ENCODE data around the gene GUCD1.

Gene GUCD1

GRCh38 chr22:24580276-24580675, 25.3 kb upstream of the GUCD1 start:
- Histone ChIP-seq H3K4me1 (ENCODE audit: control insufficient read depth, insufficient read depth, low read length) (no peaks in the 10 kb centered on the region), H3K4me3 (ENCODE audit: low read depth, low read length) (no peak overlapping the region), H3K27ac (ENCODE audit: low read depth, low read length) (no peak overlapping the region), H3K9ac (ENCODE audit: low read depth, low read length) (no peak overlapping the region), H3K9me3 (ENCODE audit: control insufficient read depth, insufficient read depth, low read length) (no peaks in the 10 kb centered on the region), H3K27me3 (ENCODE audit: control insufficient read depth, insufficient read depth, low read length) (no peaks in the 10 kb centered on the region), H3K36me3 (ENCODE audit: control insufficient read depth, insufficient read depth, low read length) (peaks cover 10% of the 10 kb centered on the region; the same call in 1 of the 2 replicates)

- Histone ChIP-seq H3K4me3 (ENCODE audit: low read depth, low read length) (no peak overlapping the region), H3K27me3 (ENCODE audit: control insufficient read depth, insufficient read depth, low read length) (no peaks in the 10 kb centered on the region), H3K4me1 (ENCODE audit: control insufficient read depth, insufficient read depth, low read length) (no peaks in the 10 kb centered on the region), H3K27ac (ENCODE audit: low read depth, low read length) (peak overlapping the region; percentile 31), H3K9ac (ENCODE audit: low read depth, low read length) (no peak overlapping the region), H3K36me3 (ENCODE audit: control insufficient read depth, insufficient read depth, low read length) (peaks cover 19% of the 10 kb centered on the region), H3K9me3 (ENCODE audit: control insufficient read depth, insufficient read depth, low read length) (no peaks in the 10 kb centered on the region)
Observed at GRCh38 chr22:24579258-24579601, 24.3 kb upstream of the GUCD1 start.

- H3K27me3 ChIP-seq (ENCODE audit: control insufficient read depth, insufficient read depth, low read length), result no peaks in the 10 kb centered on the region
- H3K27ac ChIP-seq (ENCODE audit: low read depth, low read length), result peak overlapping the region; percentile 43
- H3K9ac ChIP-seq (ENCODE audit: low read depth, low read length), result no peak overlapping the region
- H3K4me1 ChIP-seq (ENCODE audit: control insufficient read depth, insufficient read depth, low read length), result no peaks in the 10 kb centered on the region
- H3K4me3 ChIP-seq (ENCODE audit: low read depth, low read length), result no peak overlapping the region
- H3K9me3 ChIP-seq (ENCODE audit: control insufficient read depth, insufficient read depth, low read length), result no peaks in the 10 kb centered on the region
- H3K36me3 ChIP-seq (ENCODE audit: control insufficient read depth, insufficient read depth, low read length), result peaks cover 25% of the 10 kb centered on the region
Observed at GRCh38 chr22:24578355-24579257, 23.7 kb upstream of the GUCD1 start.

GRCh38 chr22:24576778-24577177, 21.8 kb upstream of the GUCD1 start:
- Histone ChIP-seq H3K9me3 (ENCODE audit: control insufficient read depth, insufficient read depth, low read length) (no peaks in the 10 kb centered on the region), H3K27ac (ENCODE audit: low read depth, low read length) (no peak overlapping the region), H3K9ac (ENCODE audit: low read depth, low read length) (no peak overlapping the region), H3K4me3 (ENCODE audit: low read depth, low read length) (no peak overlapping the region), H3K36me3 (ENCODE audit: control insufficient read depth, insufficient read depth, low read length) (peaks cover 42% of the 10 kb centered on the region), H3K27me3 (ENCODE audit: control insufficient read depth, insufficient read depth, low read length) (no peaks in the 10 kb centered on the region), H3K4me1 (ENCODE audit: control insufficient read depth, insufficient read depth, low read length) (no peaks in the 10 kb centered on the region)

- H3K36me3 ChIP-seq (ENCODE audit: control insufficient read depth, insufficient read depth, low read length), result peaks cover 84% of the 10 kb centered on the region
- H3K9ac ChIP-seq (ENCODE audit: low read depth, low read length), result no peak overlapping the region
- no peaks in the 10 kb centered on the region for H3K9me3 ChIP-seq (ENCODE audit: control insufficient read depth, insufficient read depth, low read length)
- H3K27ac ChIP-seq (ENCODE audit: low read depth, low read length), result no peak overlapping the region
- H3K4me1 ChIP-seq (ENCODE audit: control insufficient read depth, insufficient read depth, low read length), result no peaks in the 10 kb centered on the region
- no peaks in the 10 kb centered on the region for H3K27me3 ChIP-seq (ENCODE audit: control insufficient read depth, insufficient read depth, low read length)
- no peak overlapping the region for H3K4me3 ChIP-seq (ENCODE audit: low read depth, low read length)
Observed at GRCh38 chr22:24571266-24571665, 16.3 kb upstream of the GUCD1 start.

- H3K4me3 ChIP-seq (ENCODE audit: low read depth, low read length), result no peak overlapping the region
- peaks cover 90% of the 10 kb centered on the region for H3K36me3 ChIP-seq (ENCODE audit: control insufficient read depth, insufficient read depth, low read length)
- H3K9ac ChIP-seq (ENCODE audit: low read depth, low read length), result no peak overlapping the region
- H3K27me3 ChIP-seq (ENCODE audit: control insufficient read depth, insufficient read depth, low read length), result no peaks in the 10 kb centered on the region
- H3K27ac ChIP-seq (ENCODE audit: low read depth, low read length), result no peak overlapping the region
- no peaks in the 10 kb centered on the region for H3K4me1 ChIP-seq (ENCODE audit: control insufficient read depth, insufficient read depth, low read length)
- no peaks in the 10 kb centered on the region for H3K9me3 ChIP-seq (ENCODE audit: control insufficient read depth, insufficient read depth, low read length)
Observed at GRCh38 chr22:24567668-24568067, 12.7 kb upstream of the GUCD1 start.

GRCh38 chr22:24566899-24567511, 12.1 kb upstream of the GUCD1 start:
- Histone ChIP-seq H3K4me3 (ENCODE audit: low read depth, low read length) (no peak overlapping the region), H3K27ac (ENCODE audit: low read depth, low read length) (no peak overlapping the region), H3K9me3 (ENCODE audit: control insufficient read depth, insufficient read depth, low read length) (no peaks in the 10 kb centered on the region), H3K27me3 (ENCODE audit: control insufficient read depth, insufficient read depth, low read length) (no peaks in the 10 kb centered on the region), H3K4me1 (ENCODE audit: control insufficient read depth, insufficient read depth, low read length) (no peaks in the 10 kb centered on the region), H3K9ac (ENCODE audit: low read depth, low read length) (no peak overlapping the region), H3K36me3 (ENCODE audit: control insufficient read depth, insufficient read depth, low read length) (peaks cover 88% of the 10 kb centered on the region)

GRCh38 chr22:24565077-24565476, 10.1 kb upstream of the GUCD1 start:
- no peaks in the 10 kb centered on the region for H3K4me1 ChIP-seq (ENCODE audit: control insufficient read depth, insufficient read depth, low read length)
- H3K36me3 ChIP-seq (ENCODE audit: control insufficient read depth, insufficient read depth, low read length), result peaks cover 83% of the 10 kb centered on the region
- H3K9ac ChIP-seq (ENCODE audit: low read depth, low read length), result no peak overlapping the region
- no peak overlapping the region for H3K4me3 ChIP-seq (ENCODE audit: low read depth, low read length)
- H3K27me3 ChIP-seq (ENCODE audit: control insufficient read depth, insufficient read depth, low read length), result no peaks in the 10 kb centered on the region
- H3K9me3 ChIP-seq (ENCODE audit: control insufficient read depth, insufficient read depth, low read length), result no peaks in the 10 kb centered on the region
- no peak overlapping the region for H3K27ac ChIP-seq (ENCODE audit: low read depth, low read length)

- no peaks in the 10 kb centered on the region for H3K4me1 ChIP-seq (ENCODE audit: control insufficient read depth, insufficient read depth, low read length)
- no peak overlapping the region for H3K4me3 ChIP-seq (ENCODE audit: low read depth, low read length)
- H3K27me3 ChIP-seq (ENCODE audit: control insufficient read depth, insufficient read depth, low read length), result no peaks in the 10 kb centered on the region
- no peak overlapping the region for H3K27ac ChIP-seq (ENCODE audit: low read depth, low read length)
- no peaks in the 10 kb centered on the region for H3K9me3 ChIP-seq (ENCODE audit: control insufficient read depth, insufficient read depth, low read length)
- peaks cover 81% of the 10 kb centered on the region for H3K36me3 ChIP-seq (ENCODE audit: control insufficient read depth, insufficient read depth, low read length)
- no peak overlapping the region for H3K9ac ChIP-seq (ENCODE audit: low read depth, low read length)
Observed at GRCh38 chr22:24564376-24565058, 9.6 kb upstream of the GUCD1 start.

GRCh38 chr22:24563246-24563645, 8.3 kb upstream of the GUCD1 start:
- Histone ChIP-seq H3K27me3 (ENCODE audit: control insufficient read depth, insufficient read depth, low read length) (no peaks in the 10 kb centered on the region), H3K27ac (ENCODE audit: low read depth, low read length) (no peak overlapping the region), H3K4me3 (ENCODE audit: low read depth, low read length) (no peak overlapping the region), H3K9ac (ENCODE audit: low read depth, low read length) (no peak overlapping the region), H3K9me3 (ENCODE audit: control insufficient read depth, insufficient read depth, low read length) (no peaks in the 10 kb centered on the region), H3K4me1 (ENCODE audit: control insufficient read depth, insufficient read depth, low read length) (no peaks in the 10 kb centered on the region), H3K36me3 (ENCODE audit: control insufficient read depth, insufficient read depth, low read length) (peaks cover 83% of the 10 kb centered on the region)

- Histone ChIP-seq H3K4me1 (ENCODE audit: control insufficient read depth, insufficient read depth, low read length) (peaks cover 9% of the 10 kb centered on the region; the same call in 1 of the 2 replicates), H3K9me3 (ENCODE audit: control insufficient read depth, insufficient read depth, low read length) (no peaks in the 10 kb centered on the region), H3K27me3 (ENCODE audit: control insufficient read depth, insufficient read depth, low read length) (no peaks in the 10 kb centered on the region), H3K9ac (ENCODE audit: low read depth, low read length) (no peak overlapping the region), H3K27ac (ENCODE audit: low read depth, low read length) (no peak overlapping the region), H3K36me3 (ENCODE audit: control insufficient read depth, insufficient read depth, low read length) (peaks cover 63% of the 10 kb centered on the region), H3K4me3 (ENCODE audit: low read depth, low read length) (no peak overlapping the region)
Observed at GRCh38 chr22:24559471-24559870, 4.5 kb upstream of the GUCD1 start.
